Right ventricle myocardium inferior (tissue), 1 donor: ENCODE data around the gene SLC16A13. TPM values are rescaled to one million over a fixed set of nuclear protein-coding genes. Genes with fewer than 3 reads are reported as not detected.

ENCODE experiments used
- ATAC-seq: fragments of 200-7000 bp; cut with Tn5 transposase; one replicate; pipeline ENCODE4 v1.9.1; 2020; ENCODE audit warnings: mild to moderate bottlenecking, moderate library complexity
- DNase-seq: peaks from one replicate; pipeline ENCODE4 v3.0.0; 2021; ENCODE audit errors: missing footprints
- intact Hi-C: fragments of 100-400 bp; cut with DNase I; formaldehyde crosslinking; loops from one replicate; pipeline ENCODE4 v1.11.0; 2022
- total RNA-seq: library from RNA; stranded (reverse); fragmentation: NEBNext Ultra II Directional; extraction: Animal tissue kit (Norgen Biotek cat#: 25700); gene quantifications from one replicate; pipeline ENCODE4 v1.2.1, GENCODE V29; 2021
- donor health status: DM: no; HTN: yes; CAD: no; lungs with severe emphysema.

Gene SLC16A13
- total RNA-seq, 1 donor from 2014 or later, result 1.8 TPM

GRCh38 chr17:7023576-7024401 is 12.0 kb upstream of the SLC16A13 start:
- intact Hi-C loops, result loop anchor here (5.0 kb wide), 1 partner anchor 111 kb away; no protein-coding TSS in a partner anchor
- DNase-seq (peak; percentile 95), ATAC-seq (peak; percentile 69)

GRCh38 chr17:7024402-7024785 is 11.4 kb upstream of the SLC16A13 start:
- no peak for DNase-seq
- intact Hi-C loops, result loop anchor here (5.0 kb wide), 1 partner anchor 112 kb away; no protein-coding TSS in a partner anchor
- no peak for ATAC-seq

- ATAC-seq (no peak), DNase-seq (no peak)
- intact Hi-C loops, result no loop called here
Measured at GRCh38 chr17:7025245-7025644, 10.6 kb upstream of the SLC16A13 start.

- intact Hi-C loops, result no loop called here
- ATAC-seq (no peak), DNase-seq (no peak)
Measured at GRCh38 chr17:7026471-7027115, 9.2 kb upstream of the SLC16A13 start.

GRCh38 chr17:7027335-7027734 is 8.5 kb upstream of the SLC16A13 start:
- no peak for DNase-seq
- intact Hi-C loops, result no loop called here
- ATAC-seq, result no peak

GRCh38 chr17:7029096-7029495 is 6.7 kb upstream of the SLC16A13 start:
- ATAC-seq (no peak), DNase-seq (no peak)
- intact Hi-C loops, result no loop called here

- DNase-seq (no peak), ATAC-seq (peak; percentile 23)
- intact Hi-C loops, result no loop called here
Measured at GRCh38 chr17:7029659-7030058, 6.2 kb upstream of the SLC16A13 start.

- ATAC-seq (no peak), DNase-seq (no peak)
- intact Hi-C loops, result no loop called here
Measured at GRCh38 chr17:7034955-7035590, 742 bp upstream of the SLC16A13 start.

GRCh38 chr17:7038025-7038862 is 2.4 kb downstream of the SLC16A13 start:
- DNase-seq, result no peak
- intact Hi-C loops, result no loop called here
- ATAC-seq, result no peak

GRCh38 chr17:7039832-7040231 is 4.0 kb downstream of the SLC16A13 start:
- intact Hi-C loops, result no loop called here
- DNase-seq (no peak), ATAC-seq (no peak)

- intact Hi-C loops, result no loop called here
- no peak for ATAC-seq
- DNase-seq, result no peak
Measured at GRCh38 chr17:7041607-7042500, 6.0 kb downstream of the SLC16A13 start.

- no peak for ATAC-seq
- no peak for DNase-seq
- intact Hi-C loops, result no loop called here
Measured at GRCh38 chr17:7042501-7043181, 6.8 kb downstream of the SLC16A13 start.

GRCh38 chr17:7043182-7043496 is 7.3 kb downstream of the SLC16A13 start:
- ATAC-seq (peak; percentile 52), DNase-seq (no peak)
- intact Hi-C loops, result no loop called here

- peak; percentile 55 for ATAC-seq
- intact Hi-C loops, result no loop called here
Measured at GRCh38 chr17:7043497-7044198, 7.8 kb downstream of the SLC16A13 start, which contains the start of gene SLC16A11. Gene SLC16A11, minus strand, starts transcription at chr17:7044092. Its CDS starts 579 bp downstream, at chr17:7043513.

GRCh38 chr17:7045492-7046126 is 9.8 kb downstream of the SLC16A13 start:
- ATAC-seq, result peak; percentile 48
- intact Hi-C loops, result loop anchor here (1.0 to 2.0 kb wide), 2 partner anchors 91 to 131 kb away; no protein-coding TSS in a partner anchor
- DNase-seq, result no peak

More at GRCh38 chr17:7043497-7044198, 7.8 kb downstream of the SLC16A13 start, which contains the start of gene SLC16A11:
- DNase-seq, result peak; percentile 75

- no peak for ATAC-seq
- DNase-seq, result no peak
- intact Hi-C loops, result loop anchor here (1.0 to 2.0 kb wide), 2 partner anchors 90 to 131 kb away; no protein-coding TSS in a partner anchor
Measured at GRCh38 chr17:7046127-7046724, 10.4 kb downstream of the SLC16A13 start.
